SK-N-SH (cell line): ENCODE measurements around the gene FHOD3. TPM values are rescaled to one million over a fixed set of nuclear protein-coding genes. Genes with fewer than 3 reads are reported as not detected.

Source experiments
- CTCF ChIA-PET: fragments of 300-600, 350-600 bp; formaldehyde crosslinking; extraction: SDS; loops from one replicate; lab custom pipeline; 2021; lab: Yijun Ruan, JAX
- POLR2A ChIA-PET: fragments of 350-600 bp; sonication (Branson Sonifier 250); formaldehyde crosslinking; extraction: SDS; loops from one replicate; lab custom pipeline; 2020; ENCODE audit warnings: antibody characterized with exemption, inconsistent platforms; lab: Yijun Ruan, JAX
- DNase-seq: peaks from one replicate; pipeline ENCODE4 v3.0.0; 2012
- H2AFZ ChIP-seq: fragments of 200-600 bp; sonication (generic); 2 replicates; pipeline ENCODE4 v1.8.1; 2016; ENCODE audit warnings: antibody characterized with exemption, mild to moderate bottlenecking, low read depth
- H3F3A ChIP-seq: fragments of 200-600 bp; sonication (generic); replicated peaks from 2 replicates; pipeline ENCODE3; 2016; ENCODE audit warnings: antibody characterized with exemption, mild to moderate bottlenecking; ENCODE audit not compliant: insufficient read depth
- H3K27ac ChIP-seq, 2 experiments: fragments of 200-500 bp in 1 of 2; fragments of 200-600 bp in 1 of 2; sonication (Bioruptor generic) in 1 of 2; sonication (generic), shearing (Covaris generic) in 1 of 2; 2 replicates each; pipeline versions ENCODE4 v1.5.1 to v1.6.1; 2014 to 2016; ENCODE audit warnings: low read depth in 2 of 2, inconsistent platforms in 1 of 2, low read length in 1 of 2, mild to moderate bottlenecking in 1 of 2, mixed read lengths in 1 of 2
- H3K27me3 ChIP-seq: fragments of 200-600 bp; sonication (generic), shearing (Covaris generic); 2 replicates; pipeline ENCODE4 v1.6.1; 2016; ENCODE audit warnings: mixed run types; ENCODE audit not compliant: insufficient read depth
- H3K36me3 ChIP-seq, 2 experiments: fragments of 200-500 bp in 1 of 2; fragments of 200-600 bp in 1 of 2; sonication (Bioruptor generic) in 1 of 2; sonication (generic) in 1 of 2; replicated peaks in 1 of 2; 2 replicates each; pipeline versions ENCODE3 to v1.5.1; 2014 to 2016; ENCODE audit warnings: low read length in 1 of 2, mild to moderate bottlenecking in 1 of 2; ENCODE audit not compliant: insufficient read depth in 2 of 2, control insufficient read depth in 1 of 2
- H3K4me1 ChIP-seq, 2 experiments: fragments of 200-500 bp in 1 of 2; fragments of 200-600 bp in 1 of 2; sonication (Bioruptor generic) in 1 of 2; sonication (generic), shearing (Covaris generic) in 1 of 2; 2 replicates each; pipeline versions ENCODE4 v1.5.1 to v1.6.1; 2014 to 2016; ENCODE audit warnings: low read depth in 1 of 2, low read length in 1 of 2, mixed run types in 1 of 2; ENCODE audit not compliant: insufficient read depth in 2 of 2, control insufficient read depth in 1 of 2
- H3K4me2 ChIP-seq: fragments of 200-600 bp; sonication (generic), shearing (Covaris generic); 2 replicates; pipeline ENCODE4 v1.6.1; 2017; ENCODE audit warnings: mixed run types
- H3K4me3 ChIP-seq, 2 experiments: fragments of 200-500 bp in 1 of 2; fragments of 200-600 bp in 1 of 2; sonication (Bioruptor generic) in 1 of 2; sonication (generic), shearing (Covaris generic) in 1 of 2; 2 replicates each; pipeline versions ENCODE4 v1.5.1 to v1.8.1; 2014 to 2016; ENCODE audit warnings: low read depth in 2 of 2, inconsistent platforms in 1 of 2, low read length in 1 of 2, mild to moderate bottlenecking in 1 of 2, mixed read lengths in 1 of 2, moderate library complexity in 1 of 2
- H3K79me2 ChIP-seq: fragments of 200-600 bp; sonication (generic); 2 replicates; pipeline ENCODE4 v1.8.1; 2017; ENCODE audit warnings: mild to moderate bottlenecking; ENCODE audit not compliant: insufficient read depth
- H3K9ac ChIP-seq: fragments of 200-600 bp; sonication (generic); 2 replicates; pipeline ENCODE4 v1.6.1; 2017; ENCODE audit warnings: mixed run types
- H3K9me2 ChIP-seq: fragments of 200-600 bp; sonication (generic); 2 replicates; pipeline ENCODE4 v1.6.1; 2017; ENCODE audit warnings: mixed run types
- H3K9me3 ChIP-seq: fragments of 200-600 bp; sonication (generic); 2 replicates; pipeline ENCODE4 v1.6.1; 2017; ENCODE audit warnings: mixed run types, mild to moderate bottlenecking, moderate library complexity
- H4K20me1 ChIP-seq: fragments of 200-600 bp; sonication (generic); 2 replicates; pipeline ENCODE4 v1.6.1; 2017; ENCODE audit warnings: mild to moderate bottlenecking, mixed run types; ENCODE audit not compliant: insufficient read depth
- ELF1 ChIP-seq: IDR thresholded peaks from 2 replicates; pipeline ENCODE4 v1.4.0; 2012
- FOSL2 ChIP-seq: IDR thresholded peaks from 2 replicates; pipeline ENCODE4 v1.4.0; 2012; ENCODE audit warnings: low read depth, mild to moderate bottlenecking, moderate library complexity, borderline replicate concordance
- FOXJ3 ChIP-seq: sonication (generic); formaldehyde crosslinking; IDR thresholded peaks from 2 replicates; pipeline ENCODE4 v1.5.1; 2020; ENCODE audit warnings: mild to moderate bottlenecking, missing genetic modification reagents
- FOXM1 ChIP-seq: IDR thresholded peaks from 2 replicates; pipeline ENCODE4 v1.4.0; 2012; ENCODE audit warnings: low read depth, mild to moderate bottlenecking
- GABPA ChIP-seq: IDR thresholded peaks from 2 replicates; pipeline ENCODE4 v1.4.0; 2012; ENCODE audit warnings: low read depth, mild to moderate bottlenecking
- GATA2 ChIP-seq: sonication (generic); formaldehyde crosslinking; IDR thresholded peaks from 2 replicates; pipeline ENCODE4 v1.5.0; 2020; ENCODE audit warnings: mild to moderate bottlenecking, missing genetic modification reagents
- JUND ChIP-seq: IDR thresholded peaks from 2 replicates; pipeline ENCODE4 v1.4.0; 2012
- RFX5 ChIP-seq: IDR thresholded peaks from 2 replicates; pipeline ENCODE4 v1.6.1; 2012; ENCODE audit warnings: mild to moderate bottlenecking, improper control_type of control experiment, low read length
- SMC3 ChIP-seq: IDR thresholded peaks from 2 replicates; pipeline ENCODE4 v1.6.1; 2012; ENCODE audit warnings: low read depth, low read length, improper control_type of control experiment
- TCF12 ChIP-seq: IDR thresholded peaks from 2 replicates; pipeline ENCODE4 v1.4.0; 2012
- WGBS: methylation state at CpG from one replicate; pipeline ENCODE4 v1.1.6; 2017; ENCODE audit warnings: low lambda C conversion rate; 5-methylcytosine and 5-hydroxymethylcytosine counted together
- polyA plus RNA-seq, 3 experiments: library from polyadenylated mRNA; depleted of rRNA; stranded (reverse); fragments of >200 nt; gene quantifications; 2 replicates each; pipeline ENCODE4 v1.2.3, GENCODE V29; 2012
- TF ChIP-seq, protein P1 (sequence below): IDR thresholded peaks from 2 replicates; pipeline ENCODE4 v1.6.1; 2012; ENCODE audit warnings: mild to moderate bottlenecking, low read depth, low read length, moderate library complexity
- TF ChIP-seq, protein P2 (sequence below): IDR thresholded peaks from 2 replicates; pipeline ENCODE4 v1.4.0; 2012; ENCODE audit warnings: low read depth, borderline replicate concordance
- TF ChIP-seq, protein P3 (sequence below): fragments of 200-600 bp; sonication (generic); IDR thresholded peaks from 2 replicates; pipeline ENCODE4 v1.6.1; 2017; ENCODE audit warnings: antibody characterized with exemption, mild to moderate bottlenecking, moderate library complexity

Gene FHOD3
- polyA plus RNA-seq, 1 of the 3 experiments (the other 2 are of a cell fraction), result 10.9 TPM

DNA sequence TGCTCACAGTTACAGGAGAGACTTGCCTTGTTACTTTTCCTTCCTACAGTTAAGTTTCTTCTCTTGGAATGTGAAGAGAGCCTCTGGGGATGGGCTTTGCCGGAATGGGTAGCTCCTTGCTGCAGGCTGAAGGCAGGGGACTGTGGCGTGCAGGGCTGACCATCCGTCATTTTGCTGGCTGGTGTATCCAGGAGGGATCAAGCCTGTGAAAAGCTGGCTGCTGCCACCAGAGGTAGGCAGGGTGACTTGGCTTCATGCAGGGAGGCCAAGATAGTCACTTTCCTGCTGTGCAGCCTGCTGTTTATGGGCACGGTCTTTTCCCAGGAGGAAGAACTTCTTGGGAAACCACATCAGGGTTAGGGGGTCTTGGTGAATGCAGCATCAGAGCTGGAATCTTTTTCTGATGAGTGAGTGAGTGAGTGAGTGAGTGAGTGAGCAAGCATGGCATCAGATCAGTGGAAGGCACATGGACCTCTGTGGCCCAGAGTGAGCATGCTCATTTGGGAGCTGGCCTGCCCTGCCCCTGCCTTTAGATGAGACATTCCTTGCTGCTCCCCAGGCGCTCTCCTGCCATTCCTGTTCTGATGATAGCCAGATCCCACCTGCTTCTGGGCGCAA lies 33.0 kb downstream of the FHOD3 start (continued):
- TF ChIP-seq, protein P1, sequence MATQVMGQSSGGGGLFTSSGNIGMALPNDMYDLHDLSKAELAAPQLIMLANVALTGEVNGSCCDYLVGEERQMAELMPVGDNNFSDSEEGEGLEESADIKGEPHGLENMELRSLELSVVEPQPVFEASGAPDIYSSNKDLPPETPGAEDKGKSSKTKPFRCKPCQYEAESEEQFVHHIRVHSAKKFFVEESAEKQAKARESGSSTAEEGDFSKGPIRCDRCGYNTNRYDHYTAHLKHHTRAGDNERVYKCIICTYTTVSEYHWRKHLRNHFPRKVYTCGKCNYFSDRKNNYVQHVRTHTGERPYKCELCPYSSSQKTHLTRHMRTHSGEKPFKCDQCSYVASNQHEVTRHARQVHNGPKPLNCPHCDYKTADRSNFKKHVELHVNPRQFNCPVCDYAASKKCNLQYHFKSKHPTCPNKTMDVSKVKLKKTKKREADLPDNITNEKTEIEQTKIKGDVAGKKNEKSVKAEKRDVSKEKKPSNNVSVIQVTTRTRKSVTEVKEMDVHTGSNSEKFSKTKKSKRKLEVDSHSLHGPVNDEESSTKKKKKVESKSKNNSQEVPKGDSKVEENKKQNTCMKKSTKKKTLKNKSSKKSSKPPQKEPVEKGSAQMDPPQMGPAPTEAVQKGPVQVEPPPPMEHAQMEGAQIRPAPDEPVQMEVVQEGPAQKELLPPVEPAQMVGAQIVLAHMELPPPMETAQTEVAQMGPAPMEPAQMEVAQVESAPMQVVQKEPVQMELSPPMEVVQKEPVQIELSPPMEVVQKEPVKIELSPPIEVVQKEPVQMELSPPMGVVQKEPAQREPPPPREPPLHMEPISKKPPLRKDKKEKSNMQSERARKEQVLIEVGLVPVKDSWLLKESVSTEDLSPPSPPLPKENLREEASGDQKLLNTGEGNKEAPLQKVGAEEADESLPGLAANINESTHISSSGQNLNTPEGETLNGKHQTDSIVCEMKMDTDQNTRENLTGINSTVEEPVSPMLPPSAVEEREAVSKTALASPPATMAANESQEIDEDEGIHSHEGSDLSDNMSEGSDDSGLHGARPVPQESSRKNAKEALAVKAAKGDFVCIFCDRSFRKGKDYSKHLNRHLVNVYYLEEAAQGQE, result no peak
- TF ChIP-seq RFX5 (no peak), JUND (no peak), ELF1 (no peak), GABPA (no peak), SMC3 (no peak)
- TF ChIP-seq, protein P2, sequence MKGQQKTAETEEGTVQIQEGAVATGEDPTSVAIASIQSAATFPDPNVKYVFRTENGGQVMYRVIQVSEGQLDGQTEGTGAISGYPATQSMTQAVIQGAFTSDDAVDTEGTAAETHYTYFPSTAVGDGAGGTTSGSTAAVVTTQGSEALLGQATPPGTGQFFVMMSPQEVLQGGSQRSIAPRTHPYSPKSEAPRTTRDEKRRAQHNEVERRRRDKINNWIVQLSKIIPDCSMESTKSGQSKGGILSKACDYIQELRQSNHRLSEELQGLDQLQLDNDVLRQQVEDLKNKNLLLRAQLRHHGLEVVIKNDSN, result no peak
- TF ChIP-seq, protein P3, sequence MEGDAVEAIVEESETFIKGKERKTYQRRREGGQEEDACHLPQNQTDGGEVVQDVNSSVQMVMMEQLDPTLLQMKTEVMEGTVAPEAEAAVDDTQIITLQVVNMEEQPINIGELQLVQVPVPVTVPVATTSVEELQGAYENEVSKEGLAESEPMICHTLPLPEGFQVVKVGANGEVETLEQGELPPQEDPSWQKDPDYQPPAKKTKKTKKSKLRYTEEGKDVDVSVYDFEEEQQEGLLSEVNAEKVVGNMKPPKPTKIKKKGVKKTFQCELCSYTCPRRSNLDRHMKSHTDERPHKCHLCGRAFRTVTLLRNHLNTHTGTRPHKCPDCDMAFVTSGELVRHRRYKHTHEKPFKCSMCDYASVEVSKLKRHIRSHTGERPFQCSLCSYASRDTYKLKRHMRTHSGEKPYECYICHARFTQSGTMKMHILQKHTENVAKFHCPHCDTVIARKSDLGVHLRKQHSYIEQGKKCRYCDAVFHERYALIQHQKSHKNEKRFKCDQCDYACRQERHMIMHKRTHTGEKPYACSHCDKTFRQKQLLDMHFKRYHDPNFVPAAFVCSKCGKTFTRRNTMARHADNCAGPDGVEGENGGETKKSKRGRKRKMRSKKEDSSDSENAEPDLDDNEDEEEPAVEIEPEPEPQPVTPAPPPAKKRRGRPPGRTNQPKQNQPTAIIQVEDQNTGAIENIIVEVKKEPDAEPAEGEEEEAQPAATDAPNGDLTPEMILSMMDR, result no peak

DNA sequence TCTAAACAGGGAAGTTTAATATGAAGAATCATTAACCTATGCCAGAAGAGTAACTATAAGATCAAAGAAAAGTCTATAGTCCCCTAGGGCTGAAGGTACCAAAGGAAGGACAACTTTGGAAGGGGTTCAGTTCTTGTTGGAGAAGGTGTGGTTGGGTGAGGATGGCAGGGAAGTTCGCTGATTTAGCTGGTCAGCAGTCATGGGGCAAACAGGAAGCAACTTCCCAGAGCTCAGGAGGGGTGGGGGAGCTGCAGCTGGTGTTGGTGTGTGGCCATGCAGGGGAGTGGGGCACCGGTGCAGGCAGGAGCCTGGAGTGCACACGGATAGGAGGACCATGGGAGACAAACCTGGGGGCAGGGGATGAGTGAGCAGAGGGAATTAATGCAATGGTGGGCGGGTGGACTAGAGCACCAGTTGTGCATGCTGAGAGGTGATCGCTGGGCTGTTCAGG lies 34.0 kb downstream of the FHOD3 start:
- CTCF ChIA-PET, result no interaction called here
- H3K9me3 ChIP-seq, result no peaks in the 10 kb centered on the region
- WGBS, result 50% methylated on average over 5 of the region's 5 CpGs
- H3K9me2 ChIP-seq, result no peaks in the 10 kb centered on the region
- no peak overlapping the region for H3K4me2 ChIP-seq
- POLR2A ChIA-PET, result no interaction called here
- DNase-seq, result no peak
- no peak overlapping the region for H3K27ac ChIP-seq
- no peaks in the 10 kb centered on the region for H4K20me1 ChIP-seq
- no peaks in the 10 kb centered on the region for H3K27me3 ChIP-seq
- no peaks in the 10 kb centered on the region for H3K36me3 ChIP-seq
- H3K79me2 ChIP-seq, result no peaks in the 10 kb centered on the region
- no peak overlapping the region for H2AFZ ChIP-seq
- H3F3A ChIP-seq, result no peaks in the 10 kb centered on the region
- H3K9ac ChIP-seq, result no peak overlapping the region
- peaks cover 0 to 56% of the 10 kb centered on the region in 2 experiments; a peak in 1 of 4 replicates for H3K4me1 ChIP-seq
- H3K4me3 ChIP-seq, result no peak overlapping the region
- TF ChIP-seq TCF12, result no peak
- no peak for TF ChIP-seq GABPA
- TF ChIP-seq FOSL2, result no peak
- TF ChIP-seq FOXM1, result no peak
- no peak for TF ChIP-seq GATA2 (CRISPR knock-in tag)
- TF ChIP-seq FOXJ3 (CRISPR knock-in tag), result no peak
